Measurements from ENCODE around the gene LSM10. TPM values are rescaled to one million over a fixed set of nuclear protein-coding genes. Genes with fewer than 3 reads are reported as not detected.
A peak's percentile ranks its signal among the peaks of the same experiment; 100 is the strongest.

Gene LSM10
- total and polyA plus RNA-seq, 2 donors from 2014 or later, result 29.5 to 91.6 TPM

- no peak for TF ChIP-seq CTCF (IDR thresholded peaks at IDR 0.05; ENCODE audit: borderline replicate concordance, extremely low read depth, insufficient read depth)
- H3K27me3 ChIP-seq (ENCODE audit: control insufficient read depth, insufficient read depth, low read length), result no peaks in the 10 kb centered on the region
- H3K27ac ChIP-seq (ENCODE audit: low read depth in 2 of 2, low read length in 2 of 2), result peak overlapping the region; percentile 96
- H3K36me3 ChIP-seq (ENCODE audit: control insufficient read depth in 2 of 3, insufficient read depth in 3 of 3, low read length in 3 of 3), result peaks cover 0 to 8% (median 6%) of the 10 kb centered on the region in 3 donors
- peaks cover 0 to 23% (median 8%) of the 10 kb centered on the region in 3 donors for H3K4me1 ChIP-seq (ENCODE audit: control insufficient read depth in 2 of 3, insufficient read depth in 2 of 3, low read depth in 1 of 3, low read length in 3 of 3)
- no peaks in the 10 kb centered on the region for H3K9me3 ChIP-seq (ENCODE audit: control insufficient read depth in 2 of 3, insufficient read depth in 1 of 3, low read length in 3 of 3)
- no peak for FAIRE-seq
- peak overlapping the region; percentile 79 to 84 (median 82) for H3K4me3 ChIP-seq (ENCODE audit: low read length in 3 of 3)
- peak overlapping the region; percentile 66 to 80 (median 74) for H3K9ac ChIP-seq (ENCODE audit: low read length in 3 of 3)
- peak in 4 of 5 donors; percentile 58 to 97 (median 82) for DNase-seq
- intact Hi-C loops (cut with DNase I), result no loop called here
Observed at GRCh38 chr1:36386265-36387140, 11.2 kb downstream of the LSM10 start.

GRCh38 chr1:36385410-36386264 is 12.1 kb downstream of the LSM10 start, which contains the start of gene STK40:
TSS of gene STK40 (minus strand) at chr1:36385924. CDS start at chr1:36361332, 24,592 bp downstream.
- H3K4me1 ChIP-seq (ENCODE audit: control insufficient read depth in 2 of 3, insufficient read depth in 2 of 3, low read depth in 1 of 3, low read length in 3 of 3), result peaks cover 0 to 24% (median 10%) of the 10 kb centered on the region in 3 donors
- H3K9ac ChIP-seq (ENCODE audit: low read length in 3 of 3), result peak within 1 kb of the TSS; percentile 74 to 91 (median 84)
- H3K27ac ChIP-seq (ENCODE audit: low read depth in 2 of 2, low read length in 2 of 2), result peak within 1 kb of the TSS; percentile 96
- H3K27me3 ChIP-seq (ENCODE audit: control insufficient read depth, insufficient read depth, low read length), result no peaks in the 10 kb centered on the region
- no peaks in the 10 kb centered on the region for H3K36me3 ChIP-seq (ENCODE audit: control insufficient read depth in 2 of 3, insufficient read depth in 3 of 3, low read length in 3 of 3)
- TF ChIP-seq CTCF (IDR thresholded peaks at IDR 0.05; ENCODE audit: borderline replicate concordance, extremely low read depth, insufficient read depth), result no peak
- DNase-seq, result peak; percentile 99
- intact Hi-C loops (cut with DNase I), result no loop called here
- peak; percentile 57 for FAIRE-seq
- peak within 1 kb of the TSS; percentile 79 to 93 (median 87) for H3K4me3 ChIP-seq (ENCODE audit: low read length in 3 of 3)
- no peaks in the 10 kb centered on the region for H3K9me3 ChIP-seq (ENCODE audit: control insufficient read depth in 2 of 3, insufficient read depth in 1 of 3, low read length in 3 of 3)

GRCh38 chr1:36384542-36385409 is 12.9 kb downstream of the LSM10 start:
- DNase-seq (peak; percentile 62 to 94 (median 77)), FAIRE-seq (no peak)
- Histone ChIP-seq H3K27ac (ENCODE audit: low read depth in 2 of 2, low read length in 2 of 2) (peak overlapping the region; percentile 82), H3K4me3 (ENCODE audit: low read length in 3 of 3) (peak overlapping the region; percentile 74 to 93 (median 87)), H3K4me1 (ENCODE audit: control insufficient read depth in 2 of 3, insufficient read depth in 2 of 3, low read depth in 1 of 3, low read length in 3 of 3) (peaks cover 0 to 32% (median 18%) of the 10 kb centered on the region in 3 donors), H3K9ac (ENCODE audit: low read length in 3 of 3) (peak overlapping the region; percentile 38 to 91 (median 84)), H3K27me3 (ENCODE audit: control insufficient read depth, insufficient read depth, low read length) (no peaks in the 10 kb centered on the region), H3K9me3 (ENCODE audit: control insufficient read depth in 2 of 3, insufficient read depth in 1 of 3, low read length in 3 of 3) (no peaks in the 10 kb centered on the region), H3K36me3 (ENCODE audit: control insufficient read depth in 2 of 3, insufficient read depth in 3 of 3, low read length in 3 of 3) (no peaks in the 10 kb centered on the region)
- intact Hi-C loops (cut with DNase I), result no loop called here
- TF ChIP-seq CTCF (IDR thresholded peaks at IDR 0.05; ENCODE audit: borderline replicate concordance, extremely low read depth, insufficient read depth), result no peak
